B cell (primary cell): ENCODE data around the gene PIK3AP1. TPM values are rescaled to one million over a fixed set of nuclear protein-coding genes. Genes with fewer than 3 reads are reported as not detected.

Experiments
- ATAC-seq: fragments of 200-7000 bp; cut with Tn5 transposase; one replicate; pipeline ENCODE4 v1.10.0; 2021; ENCODE audit warnings: low read depth, mild to moderate bottlenecking, moderate number of reproducible peaks, moderate library complexity
- CTCF ChIA-PET: fragments of 350-600 bp; sonication (Branson Sonifier 250); formaldehyde crosslinking; loops from one replicate; lab custom pipeline; 2021; ENCODE audit warnings: antibody characterized with exemption, inconsistent platforms; lab: Charles Lee
- POLR2A ChIA-PET: fragments of 350-600 bp; sonication (Branson Sonifier 250); formaldehyde crosslinking; loops from one replicate; lab custom pipeline; 2021; ENCODE audit warnings: antibody characterized with exemption; lab: Charles Lee
- DNase-seq: peaks from one replicate; pipeline ENCODE4 v3.0.0; 2013
- H2AFZ ChIP-seq: 2 replicates; pipeline ENCODE4 v1.6.1; 2012; ENCODE audit warnings: mild to moderate bottlenecking, low read depth, low read length; ENCODE audit not compliant: insufficient read depth, poor library complexity, severe bottlenecking
- H3K27ac ChIP-seq, 2 donors: 1 replicate in 1 of 2; 2 replicates in 1 of 2; pipeline ENCODE4 v1.5.1; 2012 to 2013; ENCODE audit warnings: low read length in 2 of 2, mild to moderate bottlenecking in 2 of 2, moderate library complexity in 1 of 2
- H3K27me3 ChIP-seq, 4 experiments: fragments of 200-600 bp in 1 of 4; sonication (generic) in 1 of 4; replicated peaks in 1 of 4; 1 replicate in 2 of 4; 2 replicates in 2 of 4; pipeline versions ENCODE4 v1.6.1 to v1.7.0; 2013 to 2016; ENCODE audit warnings: low read length in 3 of 4, mild to moderate bottlenecking in 2 of 4, mixed read lengths in 1 of 4, moderate library complexity in 1 of 4; ENCODE audit not compliant: insufficient read depth in 4 of 4, control insufficient read depth in 3 of 4; ENCODE audit errors: control extremely low read depth in 1 of 4
- H3K36me3 ChIP-seq, 2 experiments: replicated peaks in 1 of 2; 1 replicate in 1 of 2; 2 replicates in 1 of 2; pipeline versions ENCODE4 v1.6.1 to v1.7.1; 2013; ENCODE audit warnings: low read length in 1 of 2; ENCODE audit not compliant: insufficient read depth in 2 of 2, control insufficient read depth in 1 of 2; ENCODE audit errors: control extremely low read depth in 1 of 2, extremely low read depth in 1 of 2
- H3K4me1 ChIP-seq, 2 donors: fragments of 200-600 bp in 1 of 2; sonication (generic) in 1 of 2; 1 replicate in 1 of 2; 2 replicates in 1 of 2; pipeline versions ENCODE4 v1.5.1 to v1.6.1; 2013 to 2017; ENCODE audit warnings: low read length in 2 of 2; ENCODE audit not compliant: control insufficient read depth in 2 of 2, insufficient read depth in 2 of 2
- H3K4me2 ChIP-seq: replicated peaks from 2 replicates; pipeline ENCODE3; 2012; ENCODE audit warnings: mild to moderate bottlenecking, low read depth, low read length; ENCODE audit not compliant: poor library complexity, severe bottlenecking
- H3K4me3 ChIP-seq, 5 experiments: fragments of 200-600 bp in 1 of 5; sonication (generic) in 1 of 5; 1 replicate in 3 of 5; 2 replicates in 2 of 5; pipeline versions ENCODE4 v1.5.1 to v1.7.0; 2011 to 2016; ENCODE audit warnings: low read length in 4 of 5, mild to moderate bottlenecking in 4 of 5, low read depth in 2 of 5, control low read depth in 1 of 5, moderate library complexity in 1 of 5; ENCODE audit not compliant: insufficient read depth in 1 of 5; ENCODE audit errors: control extremely low read depth in 1 of 5, extremely low read depth in 1 of 5
- H3K79me2 ChIP-seq: fragments of 200-600 bp; sonication (generic); one replicate; pipeline ENCODE4 v1.6.0; 2016; ENCODE audit warnings: low read length; ENCODE audit not compliant: control insufficient read depth, insufficient read depth
- H3K9ac ChIP-seq: fragments of 200-600 bp; sonication (generic); 2 replicates; pipeline ENCODE4 v1.6.1; 2017; ENCODE audit warnings: mild to moderate bottlenecking, low read length, moderate library complexity
- H3K9me3 ChIP-seq, 3 donors: one replicate each; pipeline versions ENCODE4 v1.6.1 to v1.7.1; 2013; ENCODE audit warnings: low read length in 2 of 3; ENCODE audit not compliant: control insufficient read depth in 2 of 3, insufficient read depth in 1 of 3; ENCODE audit errors: control extremely low read depth in 1 of 3
- H4K20me1 ChIP-seq: 2 replicates; pipeline ENCODE4 v1.6.0; 2012; ENCODE audit warnings: mild to moderate bottlenecking, low read length; ENCODE audit not compliant: insufficient read depth, control insufficient read depth, poor library complexity, severe bottlenecking
- H3K27ac Mint-ChIP-seq: one replicate; pipeline ENCODE4 v1.8.0; 2021; ENCODE audit warnings: mixed read lengths
- H3K27me3 Mint-ChIP-seq: one replicate; pipeline ENCODE4 v1.8.0; 2021; ENCODE audit warnings: mixed read lengths
- H3K4me1 Mint-ChIP-seq: one replicate; pipeline ENCODE4 v1.8.0; 2021; ENCODE audit warnings: mixed read lengths
- H3K4me3 Mint-ChIP-seq: one replicate; pipeline ENCODE4 v1.8.0; 2021; ENCODE audit warnings: mixed read lengths
- H3K9me3 Mint-ChIP-seq: one replicate; pipeline ENCODE4 v1.8.0; 2022; ENCODE audit warnings: mixed read lengths; ENCODE audit not compliant: insufficient read depth
- EZH2 ChIP-seq: IDR thresholded peaks from 2 replicates; pipeline ENCODE4 v1.6.1; 2012; ENCODE audit warnings: borderline replicate concordance, low read depth, mild to moderate bottlenecking, moderate library complexity, low read length; ENCODE audit not compliant: insufficient read depth, poor library complexity, severe bottlenecking
- WGBS: methylation state at CpG from one replicate; pipeline ENCODE4 v1.1.5; 2013; ENCODE audit warnings: missing lambda C conversion rate; ENCODE audit not compliant: insufficient coverage; 5-methylcytosine and 5-hydroxymethylcytosine counted together
- intact Hi-C: fragments of 100-400 bp; cut with micrococcal nuclease; formaldehyde crosslinking; loops from one replicate; pipeline ENCODE4 v1.10.0; 2022
- polyA plus RNA-seq: library from polyadenylated mRNA; depleted of rRNA; stranded (reverse); fragments of >200 nt; gene quantifications from 2 replicates; pipeline ENCODE4 v1.2.3, GENCODE V29; 2012
- total RNA-seq, 2 donors: library from RNA; stranded (reverse); fragments of 120-200 nt in 1 of 2; gene quantifications; 1 replicate in 1 of 2; 2 replicates in 1 of 2; pipeline versions ENCODE4 v1.2.3 to v1.2.4, GENCODE V29; 2013 to 2022
- TF ChIP-seq, protein P1 (sequence below): fragments of 200-600 bp; IDR thresholded peaks from one replicate; pipeline ENCODE4 v1.8.0; 2022; ENCODE audit warnings: antibody characterized with exemption, mild to moderate bottlenecking

PIK3AP1 gene
- total and polyA plus RNA-seq, 2 donors (not counting 1 experiment from before 2014, with no cell fraction given) = 125 to 130 TPM

DNA sequence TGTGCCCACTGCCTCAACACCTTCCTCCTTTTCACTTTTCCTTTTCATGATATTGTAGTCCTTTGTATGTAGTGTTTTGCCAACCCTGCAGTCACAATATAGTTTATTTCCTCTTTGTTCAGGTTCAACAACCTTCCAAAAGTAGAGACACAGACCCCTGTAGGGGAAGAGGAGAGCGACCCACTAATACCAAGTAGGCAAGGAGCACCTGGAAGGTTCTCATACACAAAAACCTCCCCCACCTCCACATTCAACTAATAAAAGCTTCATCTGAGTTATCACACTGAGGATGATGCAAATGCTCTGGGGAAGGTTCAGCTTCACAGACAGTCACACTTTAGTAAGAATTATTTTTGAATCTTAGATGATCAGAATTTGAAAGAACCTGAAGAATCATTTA is 41.6 kb downstream of the PIK3AP1 start:
- peaks cover 12 to 35% of the 10 kb centered on the region in 2 experiments for H3K36me3 ChIP-seq
- ATAC-seq = peak; percentile 37
- peak overlapping the region; percentile 31 for H3K4me3 Mint-ChIP-seq
- no peaks in the 10 kb centered on the region for H3K9me3 Mint-ChIP-seq
- H3K27me3 ChIP-seq = no peaks in the 10 kb centered on the region
- no peaks in the 10 kb centered on the region for H3K27me3 Mint-ChIP-seq
- peak overlapping the region; percentile 82 for H3K27ac Mint-ChIP-seq
- peak overlapping the region; percentile 54 to 97 for H3K27ac ChIP-seq
- WGBS = no CpG with 5 or more reads among the region's 1 CpG
- CTCF ChIA-PET = interaction anchor here (0.6 to 2.9 kb wide), 5 partner anchors 9 to 38 kb away, joined by 3 to 10 read pairs (median 5); no protein-coding TSS in a partner anchor
- peaks cover 98% of the 10 kb centered on the region for H3K79me2 ChIP-seq
- TF ChIP-seq, protein P1, sequence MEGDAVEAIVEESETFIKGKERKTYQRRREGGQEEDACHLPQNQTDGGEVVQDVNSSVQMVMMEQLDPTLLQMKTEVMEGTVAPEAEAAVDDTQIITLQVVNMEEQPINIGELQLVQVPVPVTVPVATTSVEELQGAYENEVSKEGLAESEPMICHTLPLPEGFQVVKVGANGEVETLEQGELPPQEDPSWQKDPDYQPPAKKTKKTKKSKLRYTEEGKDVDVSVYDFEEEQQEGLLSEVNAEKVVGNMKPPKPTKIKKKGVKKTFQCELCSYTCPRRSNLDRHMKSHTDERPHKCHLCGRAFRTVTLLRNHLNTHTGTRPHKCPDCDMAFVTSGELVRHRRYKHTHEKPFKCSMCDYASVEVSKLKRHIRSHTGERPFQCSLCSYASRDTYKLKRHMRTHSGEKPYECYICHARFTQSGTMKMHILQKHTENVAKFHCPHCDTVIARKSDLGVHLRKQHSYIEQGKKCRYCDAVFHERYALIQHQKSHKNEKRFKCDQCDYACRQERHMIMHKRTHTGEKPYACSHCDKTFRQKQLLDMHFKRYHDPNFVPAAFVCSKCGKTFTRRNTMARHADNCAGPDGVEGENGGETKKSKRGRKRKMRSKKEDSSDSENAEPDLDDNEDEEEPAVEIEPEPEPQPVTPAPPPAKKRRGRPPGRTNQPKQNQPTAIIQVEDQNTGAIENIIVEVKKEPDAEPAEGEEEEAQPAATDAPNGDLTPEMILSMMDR = no peak
- TF ChIP-seq EZH2 = no peak
- DNase-seq = peak; percentile 56
- H3K4me1 Mint-ChIP-seq = peaks cover 86% of the 10 kb centered on the region
- POLR2A ChIA-PET = interaction anchor here (0.7 kb wide), 1 partner anchor 46 kb away, joined by 4 read pairs; no protein-coding TSS in a partner anchor
- intact Hi-C loops = no loop called here
- peaks cover 56% of the 10 kb centered on the region for H4K20me1 ChIP-seq
- no peaks in the 10 kb centered on the region for H3K9me3 ChIP-seq
- H2AFZ ChIP-seq = no peak overlapping the region
- H3K4me2 ChIP-seq = peak overlapping the region; percentile 52
- H3K4me1 ChIP-seq = peaks cover 86 to 89% of the 10 kb centered on the region in 2 donors
- no peak overlapping the region for H3K9ac ChIP-seq
- H3K4me3 ChIP-seq = no peak overlapping the region
